Liver (tissue), 9 donors: ENCODE measurements around the gene VSIR. TPM values are rescaled to one million over a fixed set of nuclear protein-coding genes. Genes with fewer than 3 reads are reported as not detected.

ENCODE experiments used
- DNase-seq: peaks from one replicate; pipeline ENCODE4 v3.0.0-alpha.2; 2017; ENCODE audit warnings: low spot score
- H3K27ac ChIP-seq, 2 donors: one replicate each; pipeline ENCODE4 v1.7.0; 2013; ENCODE audit warnings: inconsistent platforms in 2 of 2, low read length in 2 of 2, control low read depth in 1 of 2, low read depth in 1 of 2, mild to moderate bottlenecking in 1 of 2
- H3K27me3 ChIP-seq, 4 donors: one replicate each; pipeline versions ENCODE4 v1.6.1 to v1.7.0; 2013; ENCODE audit warnings: low read length in 3 of 4, inconsistent platforms in 1 of 4, mild to moderate bottlenecking in 1 of 4, moderate library complexity in 1 of 4; ENCODE audit not compliant: control insufficient read depth in 4 of 4, insufficient read depth in 4 of 4
- H3K36me3 ChIP-seq, 4 donors: one replicate each; pipeline versions ENCODE4 v1.6.1 to v1.7.0; 2013; ENCODE audit warnings: low read length in 3 of 4, mild to moderate bottlenecking in 3 of 4, low read depth in 1 of 4, moderate library complexity in 1 of 4; ENCODE audit not compliant: control insufficient read depth in 4 of 4, insufficient read depth in 3 of 4
- H3K4me1 ChIP-seq, 4 donors: one replicate each; pipeline versions ENCODE4 v1.6.1 to v1.7.0; 2013; ENCODE audit warnings: low read length in 3 of 4, mild to moderate bottlenecking in 3 of 4, moderate library complexity in 1 of 4; ENCODE audit not compliant: control insufficient read depth in 4 of 4, insufficient read depth in 4 of 4
- H3K4me3 ChIP-seq, 3 donors: one replicate each; pipeline versions ENCODE4 v1.6.1 to v1.7.0; 2013; ENCODE audit warnings: low read length in 3 of 3, control low read depth in 1 of 3, low read depth in 1 of 3, mild to moderate bottlenecking in 1 of 3
- H3K9ac ChIP-seq, 2 donors: one replicate each; pipeline ENCODE4 v1.7.0; 2013; ENCODE audit warnings: low read length in 2 of 2, mild to moderate bottlenecking in 2 of 2, moderate library complexity in 2 of 2, control low read depth in 1 of 2, low read depth in 1 of 2
- H3K9me3 ChIP-seq, 4 donors: one replicate each; pipeline versions ENCODE4 v1.6.1 to v1.7.0; 2013; ENCODE audit warnings: low read length in 3 of 4; ENCODE audit not compliant: control insufficient read depth in 4 of 4
- CTCF ChIP-seq: fragments of 150-350 bp; IDR thresholded peaks from 2 replicates; pipeline ENCODE4 v1.5.1; 2017; ENCODE audit warnings: improper control_type of control experiment, low read depth, low read length; ENCODE audit not compliant: missing input control
- FOXA1 ChIP-seq: IDR thresholded peaks from 2 replicates; pipeline ENCODE4 v1.6.1; 2016; ENCODE audit warnings: antibody characterized with exemption
- FOXA2 ChIP-seq: IDR thresholded peaks from 2 replicates; pipeline ENCODE4 v1.6.1; 2016; ENCODE audit warnings: antibody characterized with exemption
- HNF4A ChIP-seq, 2 donors: conservative IDR thresholded peaks; 2 replicates each; pipeline ENCODE4 v1.6.1; 2016; ENCODE audit warnings: antibody characterized with exemption in 2 of 2, mild to moderate bottlenecking in 2 of 2
- HNF4G ChIP-seq: IDR thresholded peaks from 2 replicates; pipeline ENCODE4 v1.6.1; 2016; ENCODE audit warnings: antibody characterized with exemption
- JUND ChIP-seq, 2 donors: IDR thresholded peaks; 2 replicates each; pipeline ENCODE4 v1.6.1; 2016; ENCODE audit warnings: antibody characterized with exemption in 2 of 2
- RAD21 ChIP-seq, 2 donors: IDR thresholded peaks; 2 replicates each; pipeline ENCODE4 v1.6.1; 2016; ENCODE audit warnings: antibody characterized with exemption in 2 of 2, mild to moderate bottlenecking in 2 of 2
- RXRA ChIP-seq, 2 donors: IDR thresholded peaks; 2 replicates each; pipeline ENCODE4 v1.6.1; 2017 to 2018; ENCODE audit warnings: antibody characterized with exemption in 2 of 2, mild to moderate bottlenecking in 1 of 2
- SP1 ChIP-seq: IDR thresholded peaks from 2 replicates; pipeline ENCODE4 v1.6.1; 2018; ENCODE audit warnings: antibody characterized with exemption, mild to moderate bottlenecking
- TAF1 ChIP-seq: conservative IDR thresholded peaks from 2 replicates; pipeline ENCODE4 v1.6.1; 2016; ENCODE audit warnings: antibody characterized with exemption, mild to moderate bottlenecking
- YY1 ChIP-seq: IDR thresholded peaks from 2 replicates; pipeline ENCODE4 v1.6.1; 2016; ENCODE audit warnings: antibody characterized with exemption, mild to moderate bottlenecking
- WGBS: extraction: QIAGEN DNeasy Blood & Tissue Kit; methylation state at CpG from one replicate; pipeline ENCODE4 v1.1.7; 2013; 5-methylcytosine and 5-hydroxymethylcytosine counted together
- polyA plus RNA-seq, 2 donors: library from polyadenylated mRNA; stranded (reverse) in 1 of 2; unstranded in 1 of 2; fragments of 200-250 nt in 1 of 2; fragments of >200 nt in 1 of 2; fragmentation: Nextera tagmentation in 1 of 2; extraction: Ambion mirVana in 1 of 2; gene quantifications; one replicate each; pipeline versions ENCODE4 v1.2.1 to v1.2.3, GENCODE V29; 2013 to 2015
- total RNA-seq, 2 donors: library from RNA; depleted of rRNA; stranded (reverse); fragments of >200 nt; gene quantifications; one replicate each; pipeline ENCODE4 v1.2.3, GENCODE V29; 2014
- TF ChIP-seq, protein P1 (sequence below): IDR thresholded peaks from 2 replicates; pipeline ENCODE4 v1.6.1; 2016; ENCODE audit warnings: antibody characterized with exemption, mild to moderate bottlenecking
- TF ChIP-seq, protein P2 (sequence below): IDR thresholded peaks from 2 replicates; pipeline ENCODE4 v1.6.1; 2016; ENCODE audit warnings: antibody characterized with exemption
- TF ChIP-seq, protein P3 (sequence below): IDR thresholded peaks from 2 replicates; pipeline ENCODE4 v1.6.1; 2016; ENCODE audit warnings: antibody characterized with exemption
- donor health status: healthy.
- donor health status: healthy.
- donor health status: healthy.
- donor health status: healthy.
- donor health status: healthy.

VSIR gene
- total and polyA plus RNA-seq, 4 donors: 7.2 to 12.2 (median 10.8) TPM

- Histone ChIP-seq H3K4me1 (peaks cover 0 to 7% (median 0%) of the 10 kb centered on the region in 4 donors), H3K4me3 (no peak overlapping the region), H3K36me3 (no peaks in the 10 kb centered on the region), H3K9ac (no peak overlapping the region), H3K27ac (no peak overlapping the region), H3K9me3 (no peaks in the 10 kb centered on the region), H3K27me3 (no peaks in the 10 kb centered on the region)
- 94% methylated on average over 35 of the region's 35 CpGs for WGBS
- no peak for DNase-seq
- TF ChIP-seq TAF1: no peak
- TF ChIP-seq RAD21 (IDR thresholded peaks at IDR 0.05): no peak
- no peak for TF ChIP-seq HNF4G
- no peak for TF ChIP-seq FOXA1
- TF ChIP-seq, protein P1, sequence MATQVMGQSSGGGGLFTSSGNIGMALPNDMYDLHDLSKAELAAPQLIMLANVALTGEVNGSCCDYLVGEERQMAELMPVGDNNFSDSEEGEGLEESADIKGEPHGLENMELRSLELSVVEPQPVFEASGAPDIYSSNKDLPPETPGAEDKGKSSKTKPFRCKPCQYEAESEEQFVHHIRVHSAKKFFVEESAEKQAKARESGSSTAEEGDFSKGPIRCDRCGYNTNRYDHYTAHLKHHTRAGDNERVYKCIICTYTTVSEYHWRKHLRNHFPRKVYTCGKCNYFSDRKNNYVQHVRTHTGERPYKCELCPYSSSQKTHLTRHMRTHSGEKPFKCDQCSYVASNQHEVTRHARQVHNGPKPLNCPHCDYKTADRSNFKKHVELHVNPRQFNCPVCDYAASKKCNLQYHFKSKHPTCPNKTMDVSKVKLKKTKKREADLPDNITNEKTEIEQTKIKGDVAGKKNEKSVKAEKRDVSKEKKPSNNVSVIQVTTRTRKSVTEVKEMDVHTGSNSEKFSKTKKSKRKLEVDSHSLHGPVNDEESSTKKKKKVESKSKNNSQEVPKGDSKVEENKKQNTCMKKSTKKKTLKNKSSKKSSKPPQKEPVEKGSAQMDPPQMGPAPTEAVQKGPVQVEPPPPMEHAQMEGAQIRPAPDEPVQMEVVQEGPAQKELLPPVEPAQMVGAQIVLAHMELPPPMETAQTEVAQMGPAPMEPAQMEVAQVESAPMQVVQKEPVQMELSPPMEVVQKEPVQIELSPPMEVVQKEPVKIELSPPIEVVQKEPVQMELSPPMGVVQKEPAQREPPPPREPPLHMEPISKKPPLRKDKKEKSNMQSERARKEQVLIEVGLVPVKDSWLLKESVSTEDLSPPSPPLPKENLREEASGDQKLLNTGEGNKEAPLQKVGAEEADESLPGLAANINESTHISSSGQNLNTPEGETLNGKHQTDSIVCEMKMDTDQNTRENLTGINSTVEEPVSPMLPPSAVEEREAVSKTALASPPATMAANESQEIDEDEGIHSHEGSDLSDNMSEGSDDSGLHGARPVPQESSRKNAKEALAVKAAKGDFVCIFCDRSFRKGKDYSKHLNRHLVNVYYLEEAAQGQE: no peak
- TF ChIP-seq RXRA (IDR thresholded peaks at IDR 0.05): no peak
- no peak for TF ChIP-seq YY1
- TF ChIP-seq, protein P2, sequence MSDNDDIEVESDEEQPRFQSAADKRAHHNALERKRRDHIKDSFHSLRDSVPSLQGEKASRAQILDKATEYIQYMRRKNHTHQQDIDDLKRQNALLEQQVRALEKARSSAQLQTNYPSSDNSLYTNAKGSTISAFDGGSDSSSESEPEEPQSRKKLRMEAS: no peak
- no peak for TF ChIP-seq HNF4A (conservative IDR thresholded peaks at IDR 0.05)
- TF ChIP-seq FOXA2: no peak
- no peak for TF ChIP-seq JUND (IDR thresholded peaks at IDR 0.05)
Observed at GRCh38 chr10:71706216-71707121, 66.9 kb downstream of the VSIR start.

- DNase-seq: no peak
- Histone ChIP-seq H3K4me1 (peaks cover 0 to 7% (median 0%) of the 10 kb centered on the region in 4 donors), H3K4me3 (no peak overlapping the region), H3K27ac (no peak overlapping the region), H3K9ac (no peak overlapping the region), H3K36me3 (no peaks in the 10 kb centered on the region), H3K9me3 (no peaks in the 10 kb centered on the region), H3K27me3 (no peaks in the 10 kb centered on the region)
- WGBS: 86% methylated on average over 2 of the region's 2 CpGs
- TF ChIP-seq RAD21 (IDR thresholded peaks at IDR 0.05): peak; percentile 10 to 34
- TF ChIP-seq, protein P3, sequence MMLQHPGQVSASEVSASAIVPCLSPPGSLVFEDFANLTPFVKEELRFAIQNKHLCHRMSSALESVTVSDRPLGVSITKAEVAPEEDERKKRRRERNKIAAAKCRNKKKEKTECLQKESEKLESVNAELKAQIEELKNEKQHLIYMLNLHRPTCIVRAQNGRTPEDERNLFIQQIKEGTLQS: no peak
- no peak for TF ChIP-seq SP1
- TF ChIP-seq CTCF: peak; percentile 7
Observed at GRCh38 chr10:71705582-71705981, 67.7 kb downstream of the VSIR start.
